GM12891 (cell line): ENCODE data around the gene PTPRU.

ENCODE experiments used
- DNase-seq: peaks from one replicate; pipeline ENCODE4 v3.0.0; 2011; ENCODE audit warnings: low spot score; ENCODE audit not compliant: insufficient read length
- FAIRE-seq: peaks from 2 replicates; lab custom pipeline; 2011; peaks lifted over from hg19 to GRCh38; lab: Jason Lieb, UNC
- PAX5 ChIP-seq: IDR thresholded peaks from 2 replicates; pipeline ENCODE4 v1.6.1; 2011; ENCODE audit warnings: low read length, moderate library complexity, mild to moderate bottlenecking; ENCODE audit not compliant: insufficient read depth, severe bottlenecking
- POLR2A ChIP-seq: IDR thresholded peaks from 2 replicates; pipeline ENCODE4 v1.6.1; 2011; ENCODE audit warnings: low read depth, low read length, control low read depth
- POLR2AphosphoS5 ChIP-seq: IDR thresholded peaks from 2 replicates; pipeline ENCODE4 v1.6.1; 2011; ENCODE audit warnings: low read depth, low read length, control low read depth
- POU2F2 ChIP-seq: IDR thresholded peaks from 2 replicates; pipeline ENCODE4 v1.6.1; 2011; ENCODE audit warnings: low read depth, mild to moderate bottlenecking, control low read depth, low read length, moderate library complexity
- SPI1 ChIP-seq: IDR thresholded peaks from 2 replicates; pipeline ENCODE4 v1.6.1; 2011; ENCODE audit warnings: low read depth, low read length, control low read depth
- TAF1 ChIP-seq: IDR thresholded peaks from 2 replicates; pipeline ENCODE4 v1.6.1; 2011; ENCODE audit warnings: low read depth, low read length, control low read depth

Gene PTPRU

GRCh38 chr1:29275435-29275834 lies 39.1 kb downstream of the PTPRU start:
- DNase-seq: no peak
- no peak for TF ChIP-seq PAX5
- no peak for TF ChIP-seq TAF1
- TF ChIP-seq POLR2AphosphoS5: no peak
- TF ChIP-seq SPI1: no peak
- no peak for TF ChIP-seq POLR2A
- TF ChIP-seq POU2F2: no peak
- no peak for FAIRE-seq

DNA sequence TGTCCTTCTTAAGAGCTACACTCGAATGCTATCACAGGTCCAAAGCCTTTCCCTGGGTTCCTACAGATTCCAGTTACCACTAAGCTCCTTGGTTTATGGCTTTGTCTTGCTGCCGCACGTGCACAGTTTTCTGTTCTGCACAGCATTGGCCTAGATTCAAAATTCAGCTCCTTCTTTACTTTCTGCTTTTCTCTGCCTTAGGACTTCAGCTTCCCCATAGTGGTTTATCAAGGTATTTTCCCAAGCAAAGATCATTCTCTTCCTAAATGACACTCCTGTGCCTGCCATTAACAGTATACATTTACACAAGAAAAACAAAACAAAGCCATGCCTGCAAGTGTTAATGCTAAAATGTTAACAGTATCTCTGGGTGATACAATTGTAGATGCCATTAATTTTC lies 41.8 kb downstream of the PTPRU start:
- DNase-seq (no peak), FAIRE-seq (no peak)
- no peak for TF ChIP-seq POLR2AphosphoS5
- TF ChIP-seq PAX5: no peak
- no peak for TF ChIP-seq POU2F2
- no peak for TF ChIP-seq TAF1
- no peak for TF ChIP-seq SPI1
- no peak for TF ChIP-seq POLR2A

GRCh38 chr1:29279406-29279805 lies 43.1 kb downstream of the PTPRU start:
- TF ChIP-seq PAX5 (no peak), POLR2AphosphoS5 (no peak), POLR2A (no peak), TAF1 (no peak), SPI1 (no peak), POU2F2 (no peak)
- FAIRE-seq (no peak), DNase-seq (no peak)

DNA sequence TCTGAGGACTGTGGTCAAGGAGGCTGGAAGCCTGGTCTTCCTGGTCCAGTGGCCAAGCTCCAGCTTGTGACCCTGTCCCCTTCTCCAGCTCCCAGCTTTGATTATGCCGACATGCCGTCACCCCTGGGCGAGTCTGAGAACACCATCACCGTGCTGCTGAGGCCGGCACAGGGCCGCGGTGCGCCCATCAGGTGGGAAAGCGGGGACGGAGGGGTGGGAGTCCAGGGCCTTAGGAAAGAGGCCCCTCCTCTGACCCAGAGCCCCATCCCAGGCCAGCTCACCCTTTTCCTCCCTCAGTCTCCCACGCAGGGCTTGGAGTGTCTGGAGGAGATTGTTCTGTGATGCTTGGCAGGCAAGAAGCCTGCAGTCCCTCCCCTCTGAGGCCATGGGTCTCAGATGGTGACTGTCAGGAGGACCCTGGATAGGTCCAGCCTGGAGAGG lies 43.6 kb downstream of the PTPRU start:
- DNase-seq (no peak), FAIRE-seq (no peak)
- TF ChIP-seq PAX5 (no peak), SPI1 (no peak)

DNA sequence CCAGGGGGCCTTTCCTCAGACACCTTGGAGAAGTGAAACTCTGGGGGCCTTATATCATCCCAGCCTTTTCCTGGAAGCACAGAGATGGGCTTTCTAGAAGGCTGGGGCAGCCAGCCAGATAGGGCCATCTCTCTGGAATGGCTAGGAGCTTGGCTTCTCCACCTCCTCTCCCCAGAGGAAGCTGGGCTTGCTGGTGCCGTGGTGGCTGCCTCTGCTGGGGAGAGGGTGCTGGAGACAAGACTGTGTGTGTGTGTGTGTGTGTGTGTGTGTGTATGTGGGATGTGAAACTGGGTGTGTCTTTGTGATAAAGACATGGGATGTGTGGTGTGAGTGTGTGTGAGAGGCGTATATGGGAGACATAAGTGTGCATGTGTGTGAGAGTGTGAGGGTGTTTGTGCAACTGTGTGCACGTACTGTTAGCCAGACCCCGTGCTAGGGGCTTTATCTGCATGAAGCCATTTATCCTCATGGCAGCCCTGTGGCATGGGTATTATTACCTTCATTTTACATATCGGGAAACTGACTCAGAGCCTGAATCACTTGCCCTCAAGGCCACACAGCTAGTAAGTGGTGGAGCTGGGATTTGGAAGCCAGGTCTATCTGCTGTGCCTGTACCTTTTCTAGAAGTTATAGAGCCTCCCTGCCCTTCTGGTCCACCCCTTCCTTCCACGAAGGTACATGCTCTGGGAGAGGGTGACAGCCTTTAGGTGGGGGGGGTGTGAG lies 44.2 kb downstream of the PTPRU start:
- DNase-seq (no peak), FAIRE-seq (no peak)
- TF ChIP-seq POLR2A: no peak
- TF ChIP-seq SPI1: no peak
- TF ChIP-seq POLR2AphosphoS5: no peak
- TF ChIP-seq TAF1: no peak
- TF ChIP-seq POU2F2: no peak
- TF ChIP-seq PAX5: no peak

DNA sequence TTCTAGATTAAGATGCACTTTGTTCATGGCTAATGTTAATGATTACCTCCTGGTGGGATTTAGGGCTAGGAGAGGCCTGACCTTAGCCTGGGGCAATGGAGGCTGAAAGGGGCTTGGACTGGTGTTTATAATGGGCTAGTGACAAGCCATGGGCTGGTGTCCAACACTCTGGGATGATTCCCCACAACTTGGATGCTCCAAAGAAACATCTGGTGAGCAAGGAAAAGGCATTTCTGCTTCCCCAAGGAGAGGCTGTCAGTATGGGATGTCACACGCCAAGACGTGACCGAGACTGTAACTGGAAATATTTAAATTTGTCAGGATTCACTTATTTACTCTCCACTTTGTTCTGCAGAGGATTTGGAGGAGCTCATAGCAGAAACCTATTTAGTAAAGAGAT lies 45.2 kb downstream of the PTPRU start:
- FAIRE-seq: no peak

GRCh38 chr1:29282135-29282923 lies 46.0 kb downstream of the PTPRU start:
- no peak for TF ChIP-seq PAX5
- FAIRE-seq (no peak), DNase-seq (no peak)

More for the DNA sequence above, 45.2 kb downstream of the PTPRU start:
- DNase-seq: no peak
- TF ChIP-seq POLR2AphosphoS5: no peak
- TF ChIP-seq PAX5: no peak
- no peak for TF ChIP-seq POU2F2
- TF ChIP-seq TAF1: no peak
- no peak for TF ChIP-seq SPI1
- TF ChIP-seq POLR2A: no peak

DNA sequence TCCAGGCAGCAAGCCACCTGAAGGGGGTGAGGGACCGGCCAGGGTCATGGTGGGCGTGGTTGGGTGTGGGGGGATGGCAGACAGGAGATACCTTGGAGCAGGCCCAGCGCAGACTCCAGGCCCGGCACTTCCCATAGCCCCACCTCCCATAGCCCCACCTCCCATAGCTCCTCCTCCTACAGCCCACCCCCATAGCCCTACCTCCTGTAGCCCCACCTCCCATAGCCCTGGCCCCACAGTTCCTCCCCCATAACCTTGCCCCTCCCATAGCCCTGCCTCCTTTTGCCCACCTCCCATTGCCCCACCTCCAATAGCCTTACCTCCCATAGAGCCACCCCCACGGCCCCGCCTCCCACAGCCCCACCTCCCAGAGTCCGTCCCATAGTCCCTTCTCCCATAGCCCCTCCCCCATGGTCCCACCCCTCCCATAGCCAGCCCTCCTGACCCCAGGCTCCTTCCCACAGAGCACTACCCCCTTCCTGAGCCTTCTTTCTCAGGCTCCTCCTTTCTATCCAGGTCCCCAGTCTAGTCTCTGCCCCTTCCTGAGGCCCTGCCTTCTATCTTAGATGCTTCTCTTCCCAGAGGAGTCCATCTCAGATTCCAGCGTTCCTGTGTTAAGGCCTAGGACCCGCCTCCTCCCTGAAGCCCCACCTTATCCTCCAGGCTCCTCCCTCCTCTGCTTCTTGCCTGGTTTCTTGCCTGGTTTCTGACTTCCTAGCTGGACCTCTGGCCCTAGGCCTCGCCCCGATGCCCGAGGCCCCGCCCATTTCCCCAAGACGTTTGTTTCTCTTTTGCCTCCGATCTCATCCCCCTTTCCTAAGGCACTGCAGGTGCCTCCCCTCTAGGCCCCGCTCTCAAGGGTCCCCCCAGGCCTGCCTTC lies 46.8 kb downstream of the PTPRU start:
- TF ChIP-seq TAF1: no peak
- no peak for TF ChIP-seq POU2F2
- TF ChIP-seq POLR2A: no peak
- TF ChIP-seq POLR2AphosphoS5: no peak
- no peak for TF ChIP-seq SPI1
- no peak for TF ChIP-seq PAX5
- no peak for FAIRE-seq
- DNase-seq: no peak

DNA sequence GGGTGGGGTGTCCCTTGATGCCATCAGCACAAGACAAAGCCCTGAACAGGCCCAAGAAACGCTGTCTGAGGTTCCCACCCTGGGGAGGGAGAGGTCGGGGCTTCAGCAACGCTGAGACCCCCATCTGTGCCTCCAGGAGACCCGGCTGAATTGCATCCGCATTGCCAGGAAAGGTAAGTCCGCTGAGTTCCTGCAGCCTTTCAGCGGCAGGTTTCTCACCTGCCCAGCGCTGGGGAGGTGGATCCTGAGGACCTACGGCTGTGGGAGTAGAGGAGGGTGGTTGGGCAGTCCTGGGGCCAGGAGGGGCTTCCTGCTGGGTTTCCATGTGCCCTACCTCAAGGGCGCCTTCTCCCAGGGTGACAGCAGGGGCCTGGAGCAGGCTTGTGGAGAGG lies 47.5 kb downstream of the PTPRU start:
- FAIRE-seq: no peak

More for the DNA sequence above, 47.5 kb downstream of the PTPRU start:
- no peak for TF ChIP-seq SPI1
- no peak for TF ChIP-seq POLR2AphosphoS5
- TF ChIP-seq TAF1: no peak
- TF ChIP-seq PAX5: no peak
- no peak for TF ChIP-seq POU2F2
- no peak for TF ChIP-seq POLR2A
- no peak for DNase-seq
